Liver (tissue), 9 donors: ENCODE data around the gene MPPE1. TPM values are rescaled to one million over a fixed set of nuclear protein-coding genes. Genes with fewer than 3 reads are reported as not detected.

Source experiments
- DNase-seq: peaks from one replicate; pipeline ENCODE4 v3.0.0-alpha.2; 2017; ENCODE audit warnings: low spot score
- H3K27ac ChIP-seq, 2 donors: one replicate each; pipeline ENCODE4 v1.7.0; 2013; ENCODE audit warnings: inconsistent platforms in 2 of 2, low read length in 2 of 2, control low read depth in 1 of 2, low read depth in 1 of 2, mild to moderate bottlenecking in 1 of 2
- H3K27me3 ChIP-seq, 4 donors: one replicate each; pipeline versions ENCODE4 v1.6.1 to v1.7.0; 2013; ENCODE audit warnings: low read length in 3 of 4, inconsistent platforms in 1 of 4, mild to moderate bottlenecking in 1 of 4, moderate library complexity in 1 of 4; ENCODE audit not compliant: control insufficient read depth in 4 of 4, insufficient read depth in 4 of 4
- H3K36me3 ChIP-seq, 4 donors: one replicate each; pipeline versions ENCODE4 v1.6.1 to v1.7.0; 2013; ENCODE audit warnings: low read length in 3 of 4, mild to moderate bottlenecking in 3 of 4, low read depth in 1 of 4, moderate library complexity in 1 of 4; ENCODE audit not compliant: control insufficient read depth in 4 of 4, insufficient read depth in 3 of 4
- H3K4me1 ChIP-seq, 4 donors: one replicate each; pipeline versions ENCODE4 v1.6.1 to v1.7.0; 2013; ENCODE audit warnings: low read length in 3 of 4, mild to moderate bottlenecking in 3 of 4, moderate library complexity in 1 of 4; ENCODE audit not compliant: control insufficient read depth in 4 of 4, insufficient read depth in 4 of 4
- H3K4me3 ChIP-seq, 3 donors: one replicate each; pipeline versions ENCODE4 v1.6.1 to v1.7.0; 2013; ENCODE audit warnings: low read length in 3 of 3, control low read depth in 1 of 3, low read depth in 1 of 3, mild to moderate bottlenecking in 1 of 3
- H3K9ac ChIP-seq, 2 donors: one replicate each; pipeline ENCODE4 v1.7.0; 2013; ENCODE audit warnings: low read length in 2 of 2, mild to moderate bottlenecking in 2 of 2, moderate library complexity in 2 of 2, control low read depth in 1 of 2, low read depth in 1 of 2
- H3K9me3 ChIP-seq, 4 donors: one replicate each; pipeline versions ENCODE4 v1.6.1 to v1.7.0; 2013; ENCODE audit warnings: low read length in 3 of 4; ENCODE audit not compliant: control insufficient read depth in 4 of 4
- CTCF ChIP-seq: fragments of 150-350 bp; IDR thresholded peaks from 2 replicates; pipeline ENCODE4 v1.5.1; 2017; ENCODE audit warnings: improper control_type of control experiment, low read depth, low read length; ENCODE audit not compliant: missing input control
- EGR1 ChIP-seq, 2 donors: IDR thresholded peaks; 2 replicates each; pipeline ENCODE4 v1.6.1; 2016 to 2018; ENCODE audit warnings: antibody characterized with exemption in 2 of 2, low read depth in 2 of 2
- FOXA1 ChIP-seq: IDR thresholded peaks from 2 replicates; pipeline ENCODE4 v1.6.1; 2016; ENCODE audit warnings: antibody characterized with exemption
- FOXA2 ChIP-seq: IDR thresholded peaks from 2 replicates; pipeline ENCODE4 v1.6.1; 2016; ENCODE audit warnings: antibody characterized with exemption
- GABPA ChIP-seq, 2 donors: IDR thresholded peaks in 1 of 2; conservative IDR thresholded peaks in 1 of 2; 2 replicates each; pipeline ENCODE4 v1.6.1; 2016; ENCODE audit warnings: antibody characterized with exemption in 2 of 2, mild to moderate bottlenecking in 1 of 2, moderate library complexity in 1 of 2
- HNF4A ChIP-seq, 2 donors: conservative IDR thresholded peaks; 2 replicates each; pipeline ENCODE4 v1.6.1; 2016; ENCODE audit warnings: antibody characterized with exemption in 2 of 2, mild to moderate bottlenecking in 2 of 2
- HNF4G ChIP-seq: IDR thresholded peaks from 2 replicates; pipeline ENCODE4 v1.6.1; 2016; ENCODE audit warnings: antibody characterized with exemption
- JUND ChIP-seq, 2 donors: IDR thresholded peaks; 2 replicates each; pipeline ENCODE4 v1.6.1; 2016; ENCODE audit warnings: antibody characterized with exemption in 2 of 2
- NR2F2 ChIP-seq: IDR thresholded peaks from 2 replicates; pipeline ENCODE4 v1.6.1; 2016; ENCODE audit warnings: antibody characterized with exemption
- RAD21 ChIP-seq, 2 donors: IDR thresholded peaks; 2 replicates each; pipeline ENCODE4 v1.6.1; 2016; ENCODE audit warnings: antibody characterized with exemption in 2 of 2, mild to moderate bottlenecking in 2 of 2
- REST ChIP-seq: IDR thresholded peaks from 2 replicates; pipeline ENCODE4 v1.6.1; 2016; ENCODE audit warnings: antibody characterized with exemption, mild to moderate bottlenecking
- RXRA ChIP-seq, 2 donors: IDR thresholded peaks; 2 replicates each; pipeline ENCODE4 v1.6.1; 2017 to 2018; ENCODE audit warnings: antibody characterized with exemption in 2 of 2, mild to moderate bottlenecking in 1 of 2
- SP1 ChIP-seq: IDR thresholded peaks from 2 replicates; pipeline ENCODE4 v1.6.1; 2018; ENCODE audit warnings: antibody characterized with exemption, mild to moderate bottlenecking
- TAF1 ChIP-seq: conservative IDR thresholded peaks from 2 replicates; pipeline ENCODE4 v1.6.1; 2016; ENCODE audit warnings: antibody characterized with exemption, mild to moderate bottlenecking
- WGBS: extraction: QIAGEN DNeasy Blood & Tissue Kit; methylation state at CpG from one replicate; pipeline ENCODE4 v1.1.7; 2013; 5-methylcytosine and 5-hydroxymethylcytosine counted together
- polyA plus RNA-seq, 2 donors: library from polyadenylated mRNA; stranded (reverse) in 1 of 2; unstranded in 1 of 2; fragments of 200-250 nt in 1 of 2; fragments of >200 nt in 1 of 2; fragmentation: Nextera tagmentation in 1 of 2; extraction: Ambion mirVana in 1 of 2; gene quantifications; one replicate each; pipeline versions ENCODE4 v1.2.1 to v1.2.3, GENCODE V29; 2013 to 2015
- total RNA-seq, 2 donors: library from RNA; depleted of rRNA; stranded (reverse); fragments of >200 nt; gene quantifications; one replicate each; pipeline ENCODE4 v1.2.3, GENCODE V29; 2014
- TF ChIP-seq, protein P1 (sequence below): IDR thresholded peaks from 2 replicates; pipeline ENCODE4 v1.6.1; 2016; ENCODE audit warnings: antibody characterized with exemption
- TF ChIP-seq, protein P2 (sequence below): IDR thresholded peaks from 2 replicates; pipeline ENCODE4 v1.6.1; 2016; ENCODE audit warnings: antibody characterized with exemption
- TF ChIP-seq, protein P3 (sequence below): IDR thresholded peaks from 2 replicates; pipeline ENCODE4 v1.6.1; 2016; ENCODE audit warnings: antibody characterized with exemption
- donor health status: healthy.
- donor health status: healthy.
- donor health status: healthy.
- donor health status: healthy.
- donor health status: healthy.

MPPE1 gene
- total and polyA plus RNA-seq, 4 donors: 9.8 to 31.6 (median 26.1) TPM

DNA sequence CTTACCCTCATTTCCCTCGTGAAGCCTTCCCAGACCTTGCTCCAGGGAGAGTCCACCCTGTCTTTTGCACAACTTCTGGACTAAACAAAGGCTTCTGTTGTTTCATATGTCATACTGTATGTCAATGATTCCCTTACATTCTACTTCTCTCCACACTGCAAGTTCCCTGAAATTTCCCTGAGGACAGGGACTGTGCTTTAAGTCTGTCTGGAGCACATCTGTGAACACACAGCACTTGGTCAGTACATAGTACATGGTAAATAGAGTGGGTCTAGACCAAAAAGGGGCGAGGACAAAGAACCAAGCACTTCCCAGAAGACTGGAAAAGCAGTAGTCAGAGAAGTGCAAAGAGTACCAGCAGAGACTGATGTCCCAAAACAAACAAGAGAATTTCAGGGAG, 49.5 kb upstream of the MPPE1 start:
- H3K27me3 ChIP-seq: no peaks in the 10 kb centered on the region
- H3K36me3 ChIP-seq: no peaks in the 10 kb centered on the region
- peaks cover 1 to 8% (median 2%) of the 10 kb centered on the region in 4 donors for H3K9me3 ChIP-seq
- no peak overlapping the region for H3K9ac ChIP-seq
- H3K4me3 ChIP-seq: no peak overlapping the region
- no peak for TF ChIP-seq TAF1
- no peak for TF ChIP-seq RXRA (IDR thresholded peaks at IDR 0.05)
- TF ChIP-seq FOXA2: no peak
- 81% methylated on average over 2 of the region's 2 CpGs for WGBS
- no peak overlapping the region for H3K27ac ChIP-seq
- H3K4me1 ChIP-seq: no peaks in the 10 kb centered on the region
- no peak for DNase-seq

GRCh38 chr18:11956371-11957308, 48.5 kb upstream of the MPPE1 start:
- no peak overlapping the region for H3K9ac ChIP-seq
- no peak for DNase-seq
- H3K27me3 ChIP-seq: no peaks in the 10 kb centered on the region
- no peak overlapping the region for H3K27ac ChIP-seq
- TF ChIP-seq FOXA2: no peak
- TF ChIP-seq, protein P1, sequence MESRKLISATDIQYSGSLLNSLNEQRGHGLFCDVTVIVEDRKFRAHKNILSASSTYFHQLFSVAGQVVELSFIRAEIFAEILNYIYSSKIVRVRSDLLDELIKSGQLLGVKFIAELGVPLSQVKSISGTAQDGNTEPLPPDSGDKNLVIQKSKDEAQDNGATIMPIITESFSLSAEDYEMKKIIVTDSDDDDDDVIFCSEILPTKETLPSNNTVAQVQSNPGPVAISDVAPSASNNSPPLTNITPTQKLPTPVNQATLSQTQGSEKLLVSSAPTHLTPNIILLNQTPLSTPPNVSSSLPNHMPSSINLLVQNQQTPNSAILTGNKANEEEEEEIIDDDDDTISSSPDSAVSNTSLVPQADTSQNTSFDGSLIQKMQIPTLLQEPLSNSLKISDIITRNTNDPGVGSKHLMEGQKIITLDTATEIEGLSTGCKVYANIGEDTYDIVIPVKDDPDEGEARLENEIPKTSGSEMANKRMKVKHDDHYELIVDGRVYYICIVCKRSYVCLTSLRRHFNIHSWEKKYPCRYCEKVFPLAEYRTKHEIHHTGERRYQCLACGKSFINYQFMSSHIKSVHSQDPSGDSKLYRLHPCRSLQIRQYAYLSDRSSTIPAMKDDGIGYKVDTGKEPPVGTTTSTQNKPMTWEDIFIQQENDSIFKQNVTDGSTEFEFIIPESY: no peak
- no peak for TF ChIP-seq SP1
- H3K4me3 ChIP-seq: no peak overlapping the region
- WGBS: 90% methylated on average over 10 of the region's 10 CpGs
- no peaks in the 10 kb centered on the region for H3K36me3 ChIP-seq
- H3K9me3 ChIP-seq: peaks cover 1 to 8% (median 2%) of the 10 kb centered on the region in 4 donors
- H3K4me1 ChIP-seq: no peaks in the 10 kb centered on the region

DNA sequence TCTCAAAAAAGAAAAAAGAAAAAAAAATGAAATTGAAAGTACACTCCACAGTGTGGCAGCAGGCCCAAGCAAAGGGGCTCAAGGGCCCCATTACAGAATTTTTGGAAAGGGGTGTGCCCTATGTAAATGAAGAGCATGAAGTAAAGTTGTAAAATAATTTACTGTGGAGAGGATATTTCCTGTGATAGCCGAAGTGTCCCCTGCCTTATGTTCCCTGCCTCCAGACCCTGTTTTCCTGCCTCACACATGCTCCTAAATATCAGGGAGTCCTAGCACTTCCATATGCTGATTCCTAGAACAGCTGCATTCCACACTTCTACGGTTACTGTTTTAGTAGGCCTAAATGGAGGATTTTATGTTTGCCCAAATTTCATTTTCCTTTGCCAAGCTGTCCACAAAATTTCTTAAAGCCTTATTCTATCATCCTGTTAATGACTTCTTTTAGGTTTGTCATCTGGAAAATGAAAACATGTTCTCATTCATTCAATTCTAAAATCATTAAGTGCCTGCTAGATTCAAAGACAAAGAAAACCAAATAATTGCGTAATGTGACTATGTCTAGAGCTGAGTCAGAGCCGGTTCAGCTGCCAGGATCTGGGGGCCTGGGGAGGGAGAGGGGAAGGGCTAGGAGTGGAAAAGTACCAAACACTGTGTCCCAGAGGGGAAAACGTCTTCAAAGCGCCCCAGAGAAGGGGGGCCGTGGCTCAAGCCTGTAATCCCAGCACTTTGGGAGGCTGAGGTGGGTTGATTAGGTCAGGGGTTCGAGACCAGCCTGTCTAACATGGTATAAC, 47.3 kb upstream of the MPPE1 start:
- no peak for DNase-seq
- no peaks in the 10 kb centered on the region for H3K36me3 ChIP-seq
- H3K27me3 ChIP-seq: no peaks in the 10 kb centered on the region
- H3K9ac ChIP-seq: no peak overlapping the region
- 74% methylated on average over 8 of the region's 8 CpGs for WGBS
- H3K9me3 ChIP-seq: peaks cover 1 to 8% (median 2%) of the 10 kb centered on the region in 4 donors
- H3K27ac ChIP-seq: no peak overlapping the region
- H3K4me1 ChIP-seq: no peaks in the 10 kb centered on the region
- H3K4me3 ChIP-seq: no peak overlapping the region
- TF ChIP-seq EGR1 (IDR thresholded peaks at IDR 0.05; ENCODE audit: low read depth in 2 of 2): no peak
- no peak for TF ChIP-seq GABPA (IDR thresholded peaks at IDR 0.05 in 1 of 2, conservative IDR thresholded peaks at IDR 0.05 in 1 of 2)
- TF ChIP-seq HNF4G: no peak
- TF ChIP-seq, protein P2, sequence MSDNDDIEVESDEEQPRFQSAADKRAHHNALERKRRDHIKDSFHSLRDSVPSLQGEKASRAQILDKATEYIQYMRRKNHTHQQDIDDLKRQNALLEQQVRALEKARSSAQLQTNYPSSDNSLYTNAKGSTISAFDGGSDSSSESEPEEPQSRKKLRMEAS: no peak
- TF ChIP-seq RAD21 (IDR thresholded peaks at IDR 0.05): no peak
- TF ChIP-seq NR2F2: no peak
- no peak for TF ChIP-seq CTCF
- no peak for TF ChIP-seq RXRA (IDR thresholded peaks at IDR 0.05)
- no peak for TF ChIP-seq SP1
- TF ChIP-seq HNF4A (conservative IDR thresholded peaks at IDR 0.05): no peak
- no peak for TF ChIP-seq FOXA1
- TF ChIP-seq REST: no peak
- TF ChIP-seq, protein P3, sequence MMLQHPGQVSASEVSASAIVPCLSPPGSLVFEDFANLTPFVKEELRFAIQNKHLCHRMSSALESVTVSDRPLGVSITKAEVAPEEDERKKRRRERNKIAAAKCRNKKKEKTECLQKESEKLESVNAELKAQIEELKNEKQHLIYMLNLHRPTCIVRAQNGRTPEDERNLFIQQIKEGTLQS: no peak
- no peak for TF ChIP-seq JUND (IDR thresholded peaks at IDR 0.05)
